GM18907 (cell line): ENCODE data around the gene ARL8A.
A peak's percentile ranks its signal among the peaks of the same experiment; 100 is the strongest.
"Not testable (repeated sequence)": the region's sequence is repeated elsewhere in the genome, so short reads cannot be mapped to it uniquely, and the experiment has no call there.

Experiments
- ATAC-seq: cut with Tn5 transposase; IDR thresholded peaks from one replicate; pipeline ENCODE4 v1.9.1; 2021; ENCODE audit warnings: mild to moderate bottlenecking, moderate library complexity; ENCODE audit not compliant: unreplicated experiment

The ARL8A gene

DNA sequence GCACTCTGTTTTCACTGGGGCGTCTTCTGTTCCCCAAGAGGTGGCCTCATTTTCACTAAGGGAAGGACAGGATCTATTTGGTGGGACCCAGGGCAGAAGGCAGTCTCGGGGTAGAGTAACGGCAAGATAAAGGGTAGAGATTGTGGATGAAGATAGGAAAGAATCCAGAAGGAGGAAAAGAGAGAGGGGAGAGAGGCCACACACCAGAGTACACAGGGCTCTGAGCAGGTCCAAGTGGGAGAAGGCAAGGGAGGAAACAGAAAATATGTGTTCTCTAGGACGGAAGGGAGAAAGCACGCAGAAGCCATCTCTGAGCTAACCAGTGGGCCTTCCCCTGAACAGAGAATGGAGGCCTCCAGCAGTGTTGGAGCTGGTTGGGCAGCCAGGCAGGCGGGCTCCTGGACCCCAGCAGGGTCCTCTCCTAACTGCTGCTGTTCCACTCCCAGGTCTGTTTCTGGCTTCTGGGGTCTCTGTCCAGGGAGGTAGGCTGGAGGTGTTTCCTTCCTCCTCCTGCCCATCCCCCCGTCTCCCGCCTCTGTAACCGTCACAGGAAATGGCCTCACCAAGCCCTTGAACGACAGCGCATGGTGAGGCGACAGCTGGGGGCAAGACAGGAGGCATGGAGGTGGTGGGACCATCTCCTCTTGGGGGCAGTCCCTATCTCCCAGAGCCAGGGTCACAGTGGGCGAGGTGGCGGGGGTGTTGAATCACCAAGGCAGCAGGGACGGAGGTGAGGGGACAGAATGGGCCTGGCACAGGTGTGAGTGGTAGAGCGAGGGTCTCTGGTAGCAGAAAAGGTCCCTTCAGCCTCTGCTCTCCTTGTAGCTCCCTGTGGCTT, 15.2 kb upstream of the ARL8A start:
- ATAC-seq, result no peak

DNA sequence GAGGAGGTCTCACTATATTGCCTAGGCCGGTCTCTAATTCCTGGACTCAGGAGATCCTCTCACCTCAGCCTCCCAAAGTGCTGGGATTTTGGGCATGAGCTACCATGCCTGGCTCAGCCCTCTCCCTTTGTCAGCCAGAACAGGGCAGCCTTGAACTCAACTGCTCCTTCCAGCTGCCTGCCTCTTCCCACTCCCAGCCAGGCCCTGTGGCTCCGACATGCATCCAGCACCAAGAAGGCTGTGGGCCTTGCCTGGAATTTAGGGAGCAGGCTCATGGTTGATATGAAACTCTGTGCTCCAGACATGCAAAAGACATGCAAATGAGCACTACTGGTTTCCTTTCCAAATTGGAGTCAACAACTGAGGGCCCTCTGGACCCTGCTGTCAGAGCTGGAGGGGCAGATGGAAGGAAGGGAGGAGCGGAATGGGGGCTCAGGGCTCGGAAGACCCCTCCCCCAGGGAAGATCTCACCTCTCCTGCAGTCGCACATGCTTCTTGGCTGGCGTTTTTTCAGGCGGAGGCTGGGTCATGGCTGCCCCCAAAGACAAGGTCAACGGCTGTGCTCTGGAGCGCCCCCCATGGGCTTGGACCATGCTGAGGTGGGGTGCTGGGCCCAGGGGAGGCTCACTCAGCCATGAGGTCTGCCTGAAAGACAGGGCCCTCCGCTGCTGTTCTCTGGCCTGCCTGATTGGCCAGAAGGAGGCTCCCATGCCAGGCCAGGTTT, 14.4 kb upstream of the ARL8A start:
- no peak for ATAC-seq

DNA sequence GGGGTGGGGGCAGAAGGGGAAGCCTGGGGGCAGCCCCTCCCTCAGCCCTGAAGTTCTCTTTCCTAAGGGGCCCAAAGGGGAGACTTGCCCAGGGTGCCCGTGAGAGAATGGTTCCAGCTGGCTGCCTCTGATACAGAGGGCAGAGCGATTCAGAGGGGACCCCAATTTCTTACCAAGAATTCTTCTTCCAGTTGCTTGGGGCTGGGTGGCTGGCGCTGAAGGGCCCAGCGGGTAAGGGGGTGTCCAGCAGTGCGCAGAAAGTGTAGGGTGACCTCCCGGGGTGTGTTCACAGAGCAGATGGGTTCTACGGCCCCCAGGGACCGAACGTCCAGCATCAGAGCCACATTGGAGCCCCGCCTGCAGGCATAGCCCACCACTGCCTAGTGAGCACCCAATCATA, 13.4 kb upstream of the ARL8A start:
- ATAC-seq, result no peak

DNA sequence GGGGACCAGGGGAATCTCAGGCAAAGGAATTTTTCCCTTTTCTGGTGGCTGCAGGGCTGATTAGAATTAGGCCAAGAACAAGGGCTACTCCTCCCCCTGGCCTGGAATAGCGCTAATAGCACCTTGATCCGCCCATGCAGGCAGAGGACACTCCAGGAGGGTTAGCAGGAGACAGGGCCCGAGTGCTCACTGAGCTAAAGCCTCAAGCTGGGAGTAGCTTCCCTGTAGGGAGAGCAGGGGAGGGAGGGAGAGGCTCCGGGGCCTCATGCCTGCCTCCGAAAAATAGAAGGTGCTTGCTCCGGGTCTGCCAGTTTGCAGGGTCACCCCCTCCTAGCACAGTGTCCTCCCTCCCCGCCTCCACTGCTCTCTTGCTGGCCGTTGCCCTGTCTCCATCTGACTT, 12.1 kb upstream of the ARL8A start:
- no peak for ATAC-seq

DNA sequence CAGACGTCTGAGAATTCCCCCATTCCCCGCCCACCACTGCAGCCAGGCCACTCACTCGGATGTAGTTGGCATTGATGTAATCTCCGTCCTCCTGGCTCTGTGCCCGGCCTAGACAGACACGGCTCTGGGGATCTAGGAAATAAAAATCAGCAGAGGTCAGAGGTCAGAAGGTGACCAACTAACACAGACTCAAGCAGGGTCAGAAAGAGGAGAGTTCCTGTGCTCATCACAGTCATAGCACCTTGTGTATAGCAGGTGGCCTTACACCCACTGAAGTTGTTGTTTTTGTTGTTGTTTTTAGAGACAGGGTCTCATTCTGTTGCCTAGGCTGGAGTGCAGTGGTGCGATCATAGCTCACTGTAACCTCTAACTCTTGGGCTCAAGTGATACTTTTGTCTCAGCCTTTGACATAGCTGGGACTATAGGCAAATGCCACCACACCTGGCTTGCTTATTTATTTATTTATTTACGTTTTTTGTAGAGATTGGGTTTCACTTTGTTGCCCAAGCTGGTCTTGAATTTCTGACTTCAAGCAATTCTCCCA, 11.0 kb upstream of the ARL8A start:
- no peak for ATAC-seq

DNA sequence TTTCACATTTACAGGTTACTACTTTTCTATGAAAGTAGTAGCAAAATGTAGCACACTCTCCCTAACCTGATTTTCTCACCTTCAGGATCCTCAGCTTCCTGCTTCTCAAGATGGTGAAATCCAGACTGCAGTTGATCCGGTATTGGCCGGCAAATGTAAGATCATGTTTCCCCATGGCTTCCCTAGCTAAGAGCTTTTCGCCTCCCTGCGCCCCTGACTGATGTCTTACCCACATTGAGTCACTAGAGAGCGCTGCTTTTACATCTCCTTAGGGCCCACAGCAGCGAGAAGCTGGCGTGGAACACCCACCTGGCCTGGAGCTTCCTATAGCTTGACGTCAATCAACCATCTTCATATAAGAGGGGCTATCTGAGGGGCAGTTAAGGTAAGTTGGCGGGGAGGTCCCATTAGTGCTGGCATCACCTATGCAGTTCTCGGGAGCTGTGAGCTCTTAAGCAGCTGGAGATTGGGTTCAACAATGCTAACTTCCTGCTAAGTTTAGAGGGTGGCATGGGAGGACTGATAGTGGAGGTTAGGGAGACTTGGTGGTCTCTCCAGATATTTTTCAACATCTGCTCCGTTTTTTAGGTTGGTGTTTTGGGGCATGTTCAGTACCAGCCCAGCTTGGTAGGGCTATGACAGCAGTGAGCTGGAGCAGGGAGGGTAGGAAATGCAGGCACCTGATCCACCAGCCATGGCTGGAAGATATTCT, 10.4 kb upstream of the ARL8A start:
- ATAC-seq, result peak; percentile 48

DNA sequence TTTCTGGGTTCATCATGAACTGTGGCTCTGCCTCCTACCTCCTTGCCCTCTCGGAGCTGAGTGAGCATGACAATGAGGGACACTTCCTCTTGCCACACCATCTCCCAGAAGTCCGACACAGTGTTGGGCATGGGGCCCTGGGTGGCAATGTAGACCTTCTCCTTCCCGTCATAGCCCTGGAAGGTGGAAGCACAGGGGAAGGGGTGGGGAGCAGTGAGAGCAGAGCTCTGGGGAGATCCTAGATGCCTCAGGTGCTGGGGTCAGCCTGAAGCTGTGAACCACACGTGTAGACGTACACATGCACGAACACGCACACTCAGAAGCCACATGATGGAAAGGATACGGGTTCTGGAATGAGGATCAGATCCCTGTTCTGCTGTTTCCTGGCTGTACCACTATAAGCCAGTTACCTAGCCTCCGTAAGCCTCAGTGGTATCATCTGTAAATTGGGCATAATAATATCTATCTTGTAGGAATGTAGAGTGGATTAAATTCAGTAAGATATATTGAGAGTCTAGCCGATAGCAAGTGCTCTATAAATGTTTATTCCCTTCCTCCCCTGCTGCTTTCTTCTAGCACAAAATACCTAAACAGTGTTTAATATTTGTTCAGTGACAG, 9.7 kb upstream of the ARL8A start:
- ATAC-seq, result no peak

DNA sequence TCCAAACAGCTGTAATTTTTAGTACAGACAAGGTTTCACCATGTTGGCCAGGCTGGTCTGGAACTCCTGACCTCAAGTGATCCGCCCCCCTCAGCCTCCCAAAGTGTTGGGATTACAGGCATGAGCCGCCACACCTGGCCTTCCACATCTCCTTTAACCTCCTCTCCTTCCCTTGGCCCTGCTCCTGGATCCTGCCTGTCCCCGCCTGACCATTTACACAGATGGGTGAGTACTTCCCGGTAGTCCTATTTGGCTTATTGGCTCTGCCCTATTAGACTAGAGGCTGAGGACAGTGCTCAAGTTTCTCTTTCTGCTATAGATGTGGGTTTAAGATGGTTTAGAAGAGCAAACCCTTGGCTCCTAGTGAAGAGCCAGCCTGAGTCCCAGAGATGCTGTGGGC, 8.7 kb upstream of the ARL8A start:
- no peak for ATAC-seq

DNA sequence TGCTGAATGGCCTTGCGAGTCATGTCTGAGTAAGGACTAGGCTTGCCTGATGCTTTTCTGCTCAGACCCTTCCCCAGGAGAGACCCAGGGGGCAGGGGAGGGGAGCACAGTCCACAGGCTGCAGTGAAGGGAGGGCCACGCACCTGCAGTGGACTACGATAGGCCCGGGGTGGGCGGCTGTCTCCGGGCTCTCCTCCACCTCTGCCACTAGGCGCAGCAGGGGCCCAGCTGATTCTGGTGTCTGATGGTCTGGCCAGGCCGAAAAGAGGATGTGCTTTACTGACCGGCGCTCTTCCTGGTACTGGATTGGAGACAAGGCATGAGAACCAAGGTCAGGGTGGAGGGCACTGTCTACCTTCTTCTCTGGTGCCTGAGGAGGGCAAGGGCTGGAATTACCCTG, 7.9 kb upstream of the ARL8A start:
- no peak for ATAC-seq

DNA sequence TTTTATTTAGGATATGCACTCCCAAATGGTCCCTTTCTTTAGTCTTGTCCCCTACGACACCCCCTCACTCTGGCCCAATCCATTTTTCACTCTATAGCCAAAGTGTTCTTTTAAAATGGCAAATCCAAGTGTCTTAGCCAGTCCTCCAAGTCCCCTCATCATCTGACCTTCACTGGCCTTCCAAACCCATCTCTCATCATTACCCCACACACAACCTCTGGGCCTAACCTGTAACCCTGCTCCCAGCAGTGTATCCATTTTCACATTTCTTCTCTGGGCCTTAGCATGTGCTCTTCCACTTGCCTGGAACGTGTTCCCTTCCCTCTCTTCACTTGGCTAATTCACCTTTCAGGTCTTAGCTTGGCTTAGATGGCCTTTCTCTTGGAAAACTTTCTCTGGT, 6.5 kb upstream of the ARL8A start:
- ATAC-seq, result no peak

DNA sequence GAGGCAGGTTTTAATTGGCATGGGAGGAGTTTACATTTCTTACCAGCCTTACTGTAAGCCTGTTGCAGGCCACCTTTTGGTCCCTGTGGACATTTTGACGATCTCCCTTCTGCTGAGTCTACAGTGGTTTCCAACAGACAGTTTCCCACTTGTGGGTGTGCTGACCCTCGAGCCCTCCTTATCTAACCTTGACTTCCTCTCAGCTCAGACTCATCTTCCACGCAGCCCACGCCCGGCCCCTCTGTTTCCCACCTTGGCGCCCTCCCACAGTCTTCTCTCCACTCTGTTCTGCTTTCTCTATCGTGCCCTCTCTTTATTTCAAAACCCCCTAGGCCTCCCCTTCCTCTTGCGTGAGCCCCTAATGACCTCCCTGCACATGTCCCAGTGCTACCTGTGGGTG, 6.1 kb upstream of the ARL8A start:
- no peak for ATAC-seq

DNA sequence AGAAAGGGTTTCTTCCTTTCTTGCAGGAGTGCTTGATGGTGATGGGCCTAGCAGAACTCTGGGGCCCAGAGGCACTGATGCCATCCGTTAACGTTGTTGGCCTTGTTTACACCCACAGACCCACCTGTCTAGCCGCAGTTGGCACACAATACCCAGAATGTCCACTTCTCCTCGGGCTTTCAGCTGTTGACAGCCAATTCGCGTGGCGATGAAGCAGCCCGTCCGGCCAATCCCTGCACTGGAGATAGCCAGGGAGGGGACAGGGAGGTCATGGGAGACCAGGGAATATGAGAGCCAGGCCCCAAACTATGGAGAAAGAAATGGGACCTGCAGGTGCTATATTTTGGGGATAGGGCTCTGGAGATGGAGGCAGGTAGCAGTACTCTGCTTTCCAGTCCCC, 5.7 kb upstream of the ARL8A start:
- no peak for ATAC-seq

DNA sequence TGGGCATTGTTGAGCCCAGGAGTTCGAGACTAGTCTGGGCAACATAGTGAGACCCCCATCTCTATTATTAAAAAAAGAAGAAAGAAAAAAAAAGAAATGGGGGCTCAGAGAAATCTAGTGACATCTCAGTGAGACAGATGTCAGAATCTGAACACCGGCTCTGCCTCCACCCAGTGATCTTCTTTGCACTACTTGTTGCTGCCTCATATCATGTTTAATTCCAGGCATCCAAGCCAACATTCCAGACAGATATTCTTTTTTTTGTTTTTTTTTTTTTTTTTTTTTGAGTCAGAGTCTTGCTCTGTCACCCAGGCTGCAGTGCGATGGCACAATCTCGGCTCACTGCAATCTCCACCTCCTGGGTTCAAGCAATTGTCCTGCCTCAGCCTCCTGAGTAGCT, 5.0 kb upstream of the ARL8A start:
- no peak for ATAC-seq

DNA sequence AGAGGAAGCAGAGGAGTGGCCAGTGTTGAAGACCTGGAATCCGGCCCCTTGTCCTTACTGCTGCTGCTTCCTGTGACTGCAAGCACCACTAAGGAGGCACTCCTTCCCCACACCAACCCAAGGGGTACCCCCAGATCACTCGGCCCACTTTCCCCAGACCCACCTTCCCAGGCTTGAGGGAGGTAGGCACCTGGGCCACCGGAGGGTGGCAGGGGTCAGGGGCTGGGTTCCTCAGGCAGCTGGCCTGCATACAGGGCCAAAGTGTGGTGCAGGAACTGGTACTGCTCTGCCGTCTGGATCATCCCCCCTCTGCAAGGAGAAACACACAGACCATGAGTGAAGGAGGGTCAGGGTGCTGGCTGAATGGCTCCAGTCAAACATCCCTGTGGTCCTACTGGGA, 3.9 kb upstream of the ARL8A start:
- ATAC-seq, result no peak

DNA sequence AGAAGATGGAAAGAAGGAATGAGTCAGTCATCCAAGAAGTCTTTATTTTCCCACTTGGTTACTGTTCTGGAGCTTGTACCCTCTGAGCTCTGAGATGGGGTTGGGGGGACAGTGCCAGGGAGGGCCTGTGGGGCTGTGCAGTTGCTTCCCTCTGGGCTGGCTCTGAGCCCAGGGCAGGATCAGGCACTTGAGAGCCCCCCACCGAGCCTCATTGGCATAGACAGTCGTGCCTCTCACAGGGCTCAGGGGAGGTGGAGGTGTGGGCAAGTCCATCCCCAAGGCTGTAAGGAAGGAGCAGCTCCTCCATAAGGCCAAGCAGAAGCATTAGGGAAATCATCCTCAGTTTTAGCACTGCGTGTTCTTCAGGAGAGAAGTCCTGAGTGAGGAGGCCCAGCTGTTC, 2.5 kb upstream of the ARL8A start:
- ATAC-seq, result no peak

DNA sequence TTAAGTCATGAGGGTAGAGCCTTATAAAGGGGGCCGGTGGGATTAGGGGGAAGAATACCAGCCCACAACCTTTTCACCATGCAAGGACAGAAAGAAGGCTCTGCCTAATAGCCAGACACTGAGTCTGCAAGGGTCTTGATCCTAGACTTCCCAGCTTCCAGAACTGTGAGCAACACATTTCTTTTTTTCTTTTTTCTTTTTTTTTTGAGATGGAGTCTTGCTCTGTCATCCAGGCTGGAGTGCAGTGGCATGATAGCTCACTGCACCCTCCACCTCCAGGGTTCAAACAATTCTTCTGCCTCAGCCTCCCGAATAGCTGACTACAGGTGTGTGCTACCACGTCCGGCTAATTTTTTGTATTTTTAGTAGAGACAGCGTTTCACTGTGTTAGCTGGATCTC, 1.7 kb upstream of the ARL8A start:
- no peak for ATAC-seq

DNA sequence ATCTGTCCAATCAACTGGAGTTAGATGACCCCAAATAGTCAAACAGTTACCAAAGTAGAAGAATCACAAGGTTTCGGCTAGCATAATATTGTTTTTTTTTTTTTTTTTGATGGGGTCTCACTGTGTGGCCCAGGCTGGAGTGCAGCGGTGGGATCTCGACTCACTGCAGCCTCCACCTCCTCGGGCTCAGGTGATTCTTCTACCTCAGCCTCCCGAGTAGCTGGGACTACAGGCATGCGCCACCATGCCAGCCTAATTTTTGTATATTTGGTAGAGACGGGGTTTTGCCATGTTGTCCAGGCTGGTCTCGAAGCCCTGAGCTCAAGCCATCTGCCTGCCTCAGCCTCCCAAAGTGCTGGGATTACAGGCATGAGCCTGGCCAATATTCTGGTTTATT, 1.2 kb upstream of the ARL8A start:
- ATAC-seq, result not testable (repeated sequence)

DNA sequence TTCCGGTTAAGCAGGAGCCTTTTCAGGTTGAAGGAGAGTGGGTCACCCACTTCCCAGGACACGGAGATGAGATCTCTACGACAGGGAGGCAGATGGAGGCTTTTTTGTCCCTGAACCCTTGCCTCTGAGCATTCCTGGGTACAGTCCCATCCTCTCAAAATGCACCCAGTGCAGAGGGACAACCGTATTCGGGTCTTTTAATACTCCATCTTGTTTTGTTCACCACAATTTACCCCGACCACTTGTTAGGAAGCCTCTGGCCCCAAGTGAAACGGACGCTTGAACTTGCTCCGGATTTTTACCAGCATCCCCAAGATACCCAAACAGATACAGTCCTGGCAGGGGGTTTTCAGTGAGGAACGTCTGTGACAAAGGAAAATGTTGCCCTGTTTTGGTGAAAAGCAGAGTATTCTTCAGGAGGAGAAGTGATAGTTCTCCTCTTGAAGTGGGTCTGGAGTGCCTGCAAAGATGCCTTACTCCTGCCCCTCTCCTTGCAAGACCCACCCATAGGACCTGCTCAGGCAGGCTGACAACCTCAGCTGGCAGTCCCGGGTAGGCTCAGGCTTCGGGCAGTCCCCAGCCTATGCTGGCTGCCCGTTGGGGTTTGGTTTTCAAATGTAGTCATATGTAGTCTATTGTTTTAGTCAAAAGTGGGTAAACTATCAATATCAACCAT, 669 bp upstream of the ARL8A start:
- no peak for ATAC-seq

DNA sequence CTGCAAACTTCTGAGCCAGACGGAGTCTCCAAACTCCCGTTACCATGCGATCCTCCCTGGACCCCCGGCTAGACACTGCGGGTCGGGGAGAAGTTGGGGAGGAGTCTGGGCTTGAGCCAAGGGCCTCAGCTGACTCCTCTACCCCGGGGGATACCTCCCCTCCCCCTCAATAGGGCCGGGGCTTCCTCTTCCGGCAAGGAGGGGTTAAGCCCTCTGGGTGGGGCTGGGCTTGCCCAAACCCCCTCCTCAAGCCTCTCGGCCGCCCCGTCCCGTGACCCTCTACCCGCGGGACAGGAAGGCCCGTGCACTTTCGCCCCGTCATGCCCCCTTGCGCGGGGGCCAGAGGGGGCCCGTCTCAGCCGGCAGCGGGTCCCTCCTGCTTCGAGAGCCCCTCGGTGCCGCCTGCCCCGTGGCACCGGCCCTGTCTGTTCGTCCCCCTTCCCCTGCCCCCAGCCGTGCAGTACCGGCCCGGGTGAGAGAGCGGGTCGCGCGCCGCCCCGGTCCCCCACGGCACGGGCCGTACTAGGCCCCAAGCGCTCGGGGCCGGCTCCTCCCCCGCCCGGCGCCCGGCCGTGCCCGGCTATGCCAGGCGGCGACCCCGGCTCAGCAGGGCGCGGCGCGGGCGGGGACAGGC, 652 bp downstream of the ARL8A start:
- ATAC-seq, result peak; percentile 43
